Measurements from ENCODE around the gene ZNF217.

DNA sequence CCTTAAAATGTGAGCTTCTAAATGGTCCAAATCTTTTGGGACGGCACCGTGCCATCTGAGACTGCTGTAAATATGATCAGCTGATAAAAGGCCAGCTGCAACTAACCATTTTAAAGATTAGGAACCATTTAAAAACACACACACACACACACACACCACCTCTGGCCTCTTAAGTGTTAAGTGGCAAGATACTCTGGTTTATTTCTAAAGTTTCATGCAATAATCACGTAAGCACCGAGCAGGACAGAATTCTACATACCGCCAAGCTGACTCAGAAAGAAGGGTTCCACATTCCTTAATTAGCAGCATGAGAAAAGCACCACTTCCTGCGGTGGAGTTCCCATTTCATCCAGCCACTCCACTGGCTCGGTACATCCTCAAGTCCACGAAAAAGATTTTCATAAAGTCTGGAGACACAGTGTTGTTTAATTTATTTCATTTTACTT lies 17.8 kb upstream of the ZNF217 start:
- TF ChIP-seq, protein P1, sequence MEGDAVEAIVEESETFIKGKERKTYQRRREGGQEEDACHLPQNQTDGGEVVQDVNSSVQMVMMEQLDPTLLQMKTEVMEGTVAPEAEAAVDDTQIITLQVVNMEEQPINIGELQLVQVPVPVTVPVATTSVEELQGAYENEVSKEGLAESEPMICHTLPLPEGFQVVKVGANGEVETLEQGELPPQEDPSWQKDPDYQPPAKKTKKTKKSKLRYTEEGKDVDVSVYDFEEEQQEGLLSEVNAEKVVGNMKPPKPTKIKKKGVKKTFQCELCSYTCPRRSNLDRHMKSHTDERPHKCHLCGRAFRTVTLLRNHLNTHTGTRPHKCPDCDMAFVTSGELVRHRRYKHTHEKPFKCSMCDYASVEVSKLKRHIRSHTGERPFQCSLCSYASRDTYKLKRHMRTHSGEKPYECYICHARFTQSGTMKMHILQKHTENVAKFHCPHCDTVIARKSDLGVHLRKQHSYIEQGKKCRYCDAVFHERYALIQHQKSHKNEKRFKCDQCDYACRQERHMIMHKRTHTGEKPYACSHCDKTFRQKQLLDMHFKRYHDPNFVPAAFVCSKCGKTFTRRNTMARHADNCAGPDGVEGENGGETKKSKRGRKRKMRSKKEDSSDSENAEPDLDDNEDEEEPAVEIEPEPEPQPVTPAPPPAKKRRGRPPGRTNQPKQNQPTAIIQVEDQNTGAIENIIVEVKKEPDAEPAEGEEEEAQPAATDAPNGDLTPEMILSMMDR (IDR thresholded peaks at IDR 0.05; ENCODE audit: low read depth, low read length, poor library complexity, severe bottlenecking) = no peak
- TF ChIP-seq EZH2phosphoT487 (IDR thresholded peaks at IDR 0.05; ENCODE audit: borderline replicate concordance, low read length) = no peak
